Central memory CD8-positive, alpha-beta T cell (primary cell): ENCODE data around the gene SLK.

Experiments
- ATAC-seq: fragments of 150-1000 bp; cut with Tn5 transposase; replicated peaks from 2 replicates; pipeline ENCODE4 v1.10.0; 2022; ENCODE audit warnings: mild to moderate bottlenecking, moderate FRiP score, moderate number of reproducible peaks; ENCODE audit not compliant: poor library complexity, severe bottlenecking; ENCODE audit errors: extremely low read depth
- DNase-seq, 2 donors: peaks; one replicate each; pipeline ENCODE4 v3.0.0; 2021; ENCODE audit warnings: low spot score in 2 of 2
- H3K27ac Mint-ChIP-seq: one replicate; pipeline ENCODE4 v1.8.0; 2022; ENCODE audit warnings: low read depth, mild to moderate bottlenecking, moderate library complexity, mixed read lengths
- H3K27me3 Mint-ChIP-seq: one replicate; pipeline ENCODE4 v1.8.0; 2022; ENCODE audit warnings: mixed read lengths
- H3K36me3 Mint-ChIP-seq: one replicate; pipeline ENCODE4 v1.8.0; 2022; ENCODE audit warnings: mild to moderate bottlenecking, moderate library complexity, mixed read lengths; ENCODE audit not compliant: insufficient read depth
- H3K4me1 Mint-ChIP-seq: one replicate; pipeline ENCODE4 v1.8.0; 2022; ENCODE audit warnings: mixed read lengths
- H3K4me3 Mint-ChIP-seq: one replicate; pipeline ENCODE4 v1.8.0; 2022; ENCODE audit warnings: mild to moderate bottlenecking, moderate library complexity, mixed read lengths
- H3K9me3 Mint-ChIP-seq: one replicate; pipeline ENCODE4 v1.8.0; 2022; ENCODE audit warnings: mixed read lengths

The SLK gene

GRCh38 chr10:103966671-103967447 is at the start of gene SLK:
SLK (plus strand) TSS chr10:103967140; CDS start chr10:103967746, 606 bp downstream.
- Mint-ChIP-seq H3K27me3 (no peaks in the 10 kb centered on the region), H3K4me1 (peaks cover 38% of the 10 kb centered on the region)
- peak; percentile 73 to 75 for DNase-seq

GRCh38 chr10:103917302-103918052 is 49.5 kb upstream of the SLK start:
- ATAC-seq (peak; percentile 22), DNase-seq (no peak)
- peak overlapping the region; percentile 95 for H3K27ac Mint-ChIP-seq
- H3K9me3 Mint-ChIP-seq = no peaks in the 10 kb centered on the region
- H3K36me3 Mint-ChIP-seq = peaks cover 12% of the 10 kb centered on the region
- H3K4me3 Mint-ChIP-seq = peak overlapping the region; percentile 96
- H3K4me1 Mint-ChIP-seq = peaks cover 37% of the 10 kb centered on the region
- H3K27me3 Mint-ChIP-seq = no peaks in the 10 kb centered on the region

More at GRCh38 chr10:103966671-103967447, at the start of gene SLK:
- ATAC-seq = peak; percentile 87
- Mint-ChIP-seq H3K36me3 (peaks cover 10% of the 10 kb centered on the region), H3K9me3 (no peaks in the 10 kb centered on the region), H3K27ac (peak within 1 kb of the TSS; percentile 94), H3K4me3 (peak within 1 kb of the TSS; percentile 94)

- ATAC-seq (peak; percentile 94), DNase-seq (peak; percentile 87 to 91)
- Mint-ChIP-seq H3K9me3 (no peaks in the 10 kb centered on the region), H3K4me3 (peak within 1 kb of the TSS; percentile 96), H3K27ac (peak within 1 kb of the TSS; percentile 95), H3K4me1 (peaks cover 29% of the 10 kb centered on the region), H3K27me3 (no peaks in the 10 kb centered on the region), H3K36me3 (peaks cover 11% of the 10 kb centered on the region)
Observed at GRCh38 chr10:103918053-103918846, 48.7 kb upstream of the SLK start, which contains the start of gene STN1. STN1 (minus strand) TSS chr10:103918184; CDS start chr10:103917594, 590 bp downstream.

- no peak for ATAC-seq
Observed at GRCh38 chr10:103919648-103920025, 47.3 kb upstream of the SLK start.

GRCh38 chr10:103921248-103921647 is 45.7 kb upstream of the SLK start:
- Mint-ChIP-seq H3K4me3 (no peak overlapping the region), H3K27me3 (no peaks in the 10 kb centered on the region), H3K9me3 (no peaks in the 10 kb centered on the region), H3K27ac (no peak overlapping the region), H3K36me3 (peaks cover 10% of the 10 kb centered on the region), H3K4me1 (peaks cover 9% of the 10 kb centered on the region)
- ATAC-seq = no peak
- no peak for DNase-seq

More at GRCh38 chr10:103919648-103920025, 47.3 kb upstream of the SLK start:
- Mint-ChIP-seq H3K4me3 (no peak overlapping the region), H3K27me3 (no peaks in the 10 kb centered on the region), H3K9me3 (no peaks in the 10 kb centered on the region), H3K4me1 (peaks cover 23% of the 10 kb centered on the region), H3K27ac (no peak overlapping the region), H3K36me3 (peaks cover 11% of the 10 kb centered on the region)
- no peak for DNase-seq

GRCh38 chr10:103921750-103922195 is 45.2 kb upstream of the SLK start:
- Mint-ChIP-seq H3K4me1 (peaks cover 7% of the 10 kb centered on the region), H3K36me3 (peaks cover 10% of the 10 kb centered on the region), H3K27me3 (no peaks in the 10 kb centered on the region), H3K27ac (no peak overlapping the region), H3K9me3 (no peaks in the 10 kb centered on the region), H3K4me3 (no peak overlapping the region)
- ATAC-seq (no peak), DNase-seq (no peak)

- Mint-ChIP-seq H3K9me3 (no peaks in the 10 kb centered on the region), H3K27ac (no peak overlapping the region), H3K4me3 (no peak overlapping the region), H3K27me3 (no peaks in the 10 kb centered on the region), H3K4me1 (peaks cover 7% of the 10 kb centered on the region), H3K36me3 (peaks cover 8% of the 10 kb centered on the region)
- ATAC-seq (no peak), DNase-seq (no peak)
Observed at GRCh38 chr10:103922659-103923058, 44.3 kb upstream of the SLK start.

GRCh38 chr10:103923502-103923901 is 43.4 kb upstream of the SLK start:
- Mint-ChIP-seq H3K4me1 (peaks cover 5% of the 10 kb centered on the region), H3K27ac (no peak overlapping the region), H3K4me3 (no peak overlapping the region), H3K9me3 (no peaks in the 10 kb centered on the region), H3K27me3 (no peaks in the 10 kb centered on the region), H3K36me3 (peaks cover 2% of the 10 kb centered on the region)
- DNase-seq = no peak
- ATAC-seq = no peak

- H3K27ac Mint-ChIP-seq = no peak overlapping the region
Observed at GRCh38 chr10:103925591-103925990, 41.3 kb upstream of the SLK start.

GRCh38 chr10:103926722-103927319 is 40.1 kb upstream of the SLK start:
- Mint-ChIP-seq H3K4me1 (no peaks in the 10 kb centered on the region), H3K4me3 (no peak overlapping the region), H3K27me3 (no peaks in the 10 kb centered on the region), H3K9me3 (no peaks in the 10 kb centered on the region), H3K27ac (no peak overlapping the region), H3K36me3 (no peaks in the 10 kb centered on the region)
- DNase-seq (no peak), ATAC-seq (no peak)

More at GRCh38 chr10:103925591-103925990, 41.3 kb upstream of the SLK start:
- Mint-ChIP-seq H3K9me3 (no peaks in the 10 kb centered on the region), H3K4me1 (no peaks in the 10 kb centered on the region), H3K4me3 (no peak overlapping the region), H3K27me3 (no peaks in the 10 kb centered on the region), H3K36me3 (peaks cover under 1% of the 10 kb centered on the region)
- ATAC-seq = no peak
- no peak for DNase-seq

- Mint-ChIP-seq H3K4me1 (no peaks in the 10 kb centered on the region), H3K36me3 (no peaks in the 10 kb centered on the region), H3K27ac (no peak overlapping the region), H3K9me3 (no peaks in the 10 kb centered on the region), H3K4me3 (no peak overlapping the region), H3K27me3 (no peaks in the 10 kb centered on the region)
- DNase-seq (no peak), ATAC-seq (no peak)
Observed at GRCh38 chr10:103928784-103929183, 38.2 kb upstream of the SLK start.

- ATAC-seq (no peak), DNase-seq (no peak)
- no peak overlapping the region for H3K4me3 Mint-ChIP-seq
- no peaks in the 10 kb centered on the region for H3K9me3 Mint-ChIP-seq
- H3K27ac Mint-ChIP-seq = no peak overlapping the region
- H3K27me3 Mint-ChIP-seq = no peaks in the 10 kb centered on the region
- H3K36me3 Mint-ChIP-seq = peaks cover 3% of the 10 kb centered on the region
- H3K4me1 Mint-ChIP-seq = no peaks in the 10 kb centered on the region
Observed at GRCh38 chr10:103929381-103929921, 37.5 kb upstream of the SLK start.
